HFF-Myc (cell line): ENCODE results near the gene GDPD4.

ENCODE experiments used
- DNase-seq: peaks from one replicate; pipeline ENCODE4 v3.0.0-alpha.2; 2011; ENCODE audit warnings: low read depth; ENCODE audit errors: extremely low read depth
- H3K4me3 ChIP-seq: replicated peaks from 2 replicates; pipeline ENCODE4 v1.5.1; 2011; ENCODE audit warnings: low read depth, mild to moderate bottlenecking, control low read depth, low read length
- CTCF ChIP-seq: IDR thresholded peaks from 2 replicates; pipeline ENCODE4 v1.5.1; 2012; ENCODE audit warnings: mild to moderate bottlenecking, low read depth, low read length, control low read depth; ENCODE audit errors: missing control alignments

The GDPD4 gene

GRCh38 chr11:77316733-77317342, 15.4 kb upstream of the GDPD4 start:
- no peak for DNase-seq
- no peak overlapping the region for H3K4me3 ChIP-seq
- TF ChIP-seq CTCF: no peak

GRCh38 chr11:77312107-77312506, 10.6 kb upstream of the GDPD4 start:
- DNase-seq: no peak
- no peak for TF ChIP-seq CTCF
- no peak overlapping the region for H3K4me3 ChIP-seq

GRCh38 chr11:77311701-77312100, 10.2 kb upstream of the GDPD4 start:
- no peak for TF ChIP-seq CTCF
- no peak overlapping the region for H3K4me3 ChIP-seq
- no peak for DNase-seq

GRCh38 chr11:77310721-77311120, 9.2 kb upstream of the GDPD4 start:
- no peak for DNase-seq
- no peak overlapping the region for H3K4me3 ChIP-seq

GRCh38 chr11:77309401-77310085, 8.1 kb upstream of the GDPD4 start:
- H3K4me3 ChIP-seq: no peak overlapping the region
- no peak for DNase-seq
- no peak for TF ChIP-seq CTCF

More at GRCh38 chr11:77310721-77311120, 9.2 kb upstream of the GDPD4 start:
- no peak for TF ChIP-seq CTCF

GRCh38 chr11:77308838-77309237, 7.4 kb upstream of the GDPD4 start:
- DNase-seq: no peak
- no peak for TF ChIP-seq CTCF
- H3K4me3 ChIP-seq: no peak overlapping the region
